Loucy (cell line): ENCODE measurements around the gene JAG2.

Experiments used
- H2AFZ ChIP-seq: fragments of 200-600 bp; sonication (generic); 2 replicates; pipeline ENCODE4 v1.6.0; 2016; ENCODE audit warnings: antibody characterized with exemption, mild to moderate bottlenecking, low read length, moderate library complexity
- H3F3A ChIP-seq: fragments of 200-600 bp; 2 replicates; pipeline ENCODE4 v1.6.0; 2016; ENCODE audit warnings: antibody characterized with exemption, low read depth, mild to moderate bottlenecking
- H3K27me3 ChIP-seq: fragments of 200-600 bp; sonication (generic); 2 replicates; pipeline ENCODE4 v1.6.1; 2014; ENCODE audit warnings: low read length, mild to moderate bottlenecking; ENCODE audit not compliant: insufficient read depth, poor library complexity, severe bottlenecking
- H3K36me3 ChIP-seq: fragments of 200-600 bp; sonication (generic); 2 replicates; pipeline ENCODE4 v1.6.1; 2016; ENCODE audit warnings: low read length; ENCODE audit not compliant: insufficient read depth
- H3K4me1 ChIP-seq: fragments of 200-600 bp; sonication (generic); 2 replicates; pipeline ENCODE4 v1.5.1; 2014; ENCODE audit warnings: low read length, mild to moderate bottlenecking; ENCODE audit not compliant: insufficient read depth, poor library complexity, severe bottlenecking
- H3K4me2 ChIP-seq: fragments of 200-600 bp; sonication (generic); 2 replicates; pipeline ENCODE4 v1.6.0; 2014; ENCODE audit warnings: antibody characterized with exemption, low read length, low read depth, mild to moderate bottlenecking; ENCODE audit not compliant: poor library complexity, severe bottlenecking
- H3K4me3 ChIP-seq: fragments of 200-600 bp; sonication (generic); 2 replicates; pipeline ENCODE4 v1.5.1; 2014; ENCODE audit warnings: low read length, mild to moderate bottlenecking, mixed read lengths; ENCODE audit not compliant: poor library complexity, severe bottlenecking
- H3K79me2 ChIP-seq: fragments of 200-600 bp; sonication (generic); 2 replicates; pipeline ENCODE4 v1.6.1; 2014; ENCODE audit warnings: low read length; ENCODE audit not compliant: insufficient read depth
- H3K9ac ChIP-seq: fragments of 200-600 bp; sonication (generic); 2 replicates; pipeline ENCODE4 v1.6.0; 2014; ENCODE audit warnings: mild to moderate bottlenecking, low read depth, low read length, moderate library complexity; ENCODE audit not compliant: poor library complexity, severe bottlenecking
- H3K9me2 ChIP-seq: fragments of 200-600 bp; sonication (generic); replicated peaks from 2 replicates; pipeline ENCODE4 v1.6.1; 2016; ENCODE audit warnings: low read depth, low read length, mixed read lengths
- H3K9me3 ChIP-seq: fragments of 200-600 bp; sonication (generic); 2 replicates; pipeline ENCODE4 v1.6.1; 2014; ENCODE audit warnings: mild to moderate bottlenecking, antibody characterized with exemption, low read length, low read depth; ENCODE audit not compliant: insufficient read depth
- H4K20me1 ChIP-seq: fragments of 200-600 bp; sonication (generic); 2 replicates; pipeline ENCODE4 v1.6.0; 2014; ENCODE audit warnings: antibody characterized with exemption, low read length, mild to moderate bottlenecking; ENCODE audit not compliant: insufficient read depth, poor library complexity, severe bottlenecking
- CTCF ChIP-seq: fragments of 200-600 bp; sonication (generic); conservative IDR thresholded peaks from 2 replicates; pipeline ENCODE4 v1.5.1; 2014; ENCODE audit warnings: mild to moderate bottlenecking, antibody characterized with exemption, low read length
- EZH2phosphoT487 ChIP-seq: fragments of 200-600 bp; IDR thresholded peaks from 2 replicates; pipeline ENCODE4 v1.6.1; 2018; ENCODE audit warnings: antibody characterized with exemption, mild to moderate bottlenecking, moderate library complexity, borderline replicate concordance

JAG2 gene

GRCh38 chr14:105163040-105163742 lies 5.4 kb downstream of the JAG2 start:
- Histone ChIP-seq H3K4me1 (peaks cover 39% of the 10 kb centered on the region), H3K79me2 (no peaks in the 10 kb centered on the region), H3K4me2 (peak overlapping the region; percentile 22), H4K20me1 (no peaks in the 10 kb centered on the region), H3F3A (no peaks in the 10 kb centered on the region; the same call in 1 of the 2 replicates), H3K36me3 (no peaks in the 10 kb centered on the region), H3K9me2 (no peaks in the 10 kb centered on the region), H3K27me3 (no peaks in the 10 kb centered on the region), H2AFZ (no peak overlapping the region), H3K4me3 (no peak overlapping the region), H3K9me3 (no peaks in the 10 kb centered on the region), H3K9ac (no peak overlapping the region)
- TF ChIP-seq EZH2phosphoT487 (no peak), CTCF (no peak)

GRCh38 chr14:105162669-105162979 lies 6.0 kb downstream of the JAG2 start:
- Histone ChIP-seq H2AFZ (no peak overlapping the region), H3K9ac (no peak overlapping the region)

GRCh38 chr14:105161964-105162668 lies 6.5 kb downstream of the JAG2 start:
- Histone ChIP-seq H3K4me1 (peaks cover 39% of the 10 kb centered on the region), H3K4me3 (no peak overlapping the region), H3K4me2 (peak overlapping the region; percentile 22), H4K20me1 (no peaks in the 10 kb centered on the region), H3K9me2 (no peaks in the 10 kb centered on the region), H3K36me3 (no peaks in the 10 kb centered on the region), H3K79me2 (no peaks in the 10 kb centered on the region), H3K27me3 (no peaks in the 10 kb centered on the region), H3K9ac (no peak overlapping the region), H2AFZ (no peak overlapping the region), H3F3A (no peaks in the 10 kb centered on the region; the same call in 1 of the 2 replicates), H3K9me3 (no peaks in the 10 kb centered on the region)
- TF ChIP-seq CTCF (no peak), EZH2phosphoT487 (no peak)

More at GRCh38 chr14:105162669-105162979, 6.0 kb downstream of the JAG2 start:
- Histone ChIP-seq H4K20me1 (no peaks in the 10 kb centered on the region), H3K9me2 (no peaks in the 10 kb centered on the region), H3K79me2 (no peaks in the 10 kb centered on the region), H3K4me2 (peak overlapping the region; percentile 22), H3F3A (no peaks in the 10 kb centered on the region; the same call in 1 of the 2 replicates), H3K36me3 (no peaks in the 10 kb centered on the region), H3K9me3 (no peaks in the 10 kb centered on the region), H3K27me3 (no peaks in the 10 kb centered on the region), H3K4me1 (peaks cover 39% of the 10 kb centered on the region), H3K4me3 (no peak overlapping the region)
- TF ChIP-seq EZH2phosphoT487 (no peak), CTCF (no peak)
